Smooth muscle cell of the brain vasculature (primary cell): ENCODE data around the gene FNDC3B.

Experiments used
- DNase-seq: peaks from one replicate; pipeline ENCODE4 v3.0.0-alpha.2; 2012; ENCODE audit warnings: low read depth, low spot score

The FNDC3B gene

DNA sequence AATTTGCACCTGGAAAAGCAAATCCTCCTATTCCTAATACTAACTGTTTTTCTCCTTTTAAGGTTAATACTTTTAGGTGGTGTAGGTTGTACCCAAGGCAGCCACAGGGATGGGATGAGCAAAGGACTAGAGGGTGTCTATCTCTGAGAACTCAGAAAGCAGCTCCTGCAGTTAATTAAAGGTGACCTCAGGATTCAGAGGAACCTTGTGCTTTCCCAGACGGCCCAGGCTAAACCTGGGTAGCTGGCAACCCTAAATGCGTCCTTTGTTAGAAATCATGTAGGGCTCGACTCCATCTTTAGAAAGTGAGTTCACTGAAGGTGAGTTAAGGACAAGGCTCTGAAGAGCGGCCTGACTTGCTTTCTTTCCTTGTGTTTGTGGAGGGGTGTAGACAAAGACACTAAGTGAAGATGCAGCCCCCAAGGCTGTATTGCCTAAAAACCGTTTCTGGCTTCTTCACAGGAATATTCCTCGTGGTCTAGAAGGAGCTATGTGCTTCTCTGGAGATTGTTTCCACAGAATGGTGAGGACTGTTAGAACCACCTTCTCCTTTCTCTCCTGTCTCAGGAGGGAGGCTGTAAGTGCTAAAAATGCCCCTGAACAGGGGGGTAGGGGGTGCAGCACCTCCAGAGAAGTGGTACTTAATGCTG is 14.9 kb downstream of the FNDC3B start:
- no peak for DNase-seq

DNA sequence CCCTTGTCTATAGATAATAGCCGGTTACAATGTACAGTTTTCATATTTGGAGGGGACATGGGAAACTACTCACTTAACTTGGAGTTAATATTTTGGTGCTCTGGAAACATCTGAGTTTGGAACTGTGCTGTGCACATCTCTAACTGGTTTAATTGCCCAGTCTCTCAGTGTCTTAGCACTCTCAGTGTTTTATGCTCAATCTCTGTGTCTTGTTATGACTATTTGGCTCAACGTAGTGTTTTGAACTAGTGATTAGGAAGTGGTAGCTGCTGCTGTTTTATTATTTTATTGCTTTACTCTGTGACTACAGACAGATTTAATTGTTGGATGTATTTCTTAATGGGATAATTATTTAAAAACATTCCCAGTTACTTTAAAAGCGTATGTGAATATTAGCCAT is 17.0 kb downstream of the FNDC3B start:
- no peak for DNase-seq

DNA sequence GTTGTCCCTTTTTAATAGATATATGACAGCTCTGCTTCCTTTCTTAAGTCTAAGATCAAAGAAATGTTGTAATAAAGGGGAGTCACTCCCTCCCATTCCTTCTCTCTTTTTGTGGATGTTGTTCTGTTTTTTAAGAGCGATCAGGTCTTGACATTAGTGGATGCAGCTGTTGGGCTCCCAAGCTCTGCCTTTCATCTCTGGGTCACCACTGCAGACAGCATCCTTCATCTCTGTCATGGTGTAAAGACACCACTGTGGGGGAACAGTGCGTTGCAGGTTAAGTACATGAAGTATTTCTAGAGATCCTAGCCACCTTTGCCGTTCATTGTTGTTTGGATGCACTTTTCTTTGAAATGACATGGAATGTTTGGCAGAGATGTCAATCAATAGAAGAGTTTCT is 17.7 kb downstream of the FNDC3B start:
- DNase-seq = no peak

DNA sequence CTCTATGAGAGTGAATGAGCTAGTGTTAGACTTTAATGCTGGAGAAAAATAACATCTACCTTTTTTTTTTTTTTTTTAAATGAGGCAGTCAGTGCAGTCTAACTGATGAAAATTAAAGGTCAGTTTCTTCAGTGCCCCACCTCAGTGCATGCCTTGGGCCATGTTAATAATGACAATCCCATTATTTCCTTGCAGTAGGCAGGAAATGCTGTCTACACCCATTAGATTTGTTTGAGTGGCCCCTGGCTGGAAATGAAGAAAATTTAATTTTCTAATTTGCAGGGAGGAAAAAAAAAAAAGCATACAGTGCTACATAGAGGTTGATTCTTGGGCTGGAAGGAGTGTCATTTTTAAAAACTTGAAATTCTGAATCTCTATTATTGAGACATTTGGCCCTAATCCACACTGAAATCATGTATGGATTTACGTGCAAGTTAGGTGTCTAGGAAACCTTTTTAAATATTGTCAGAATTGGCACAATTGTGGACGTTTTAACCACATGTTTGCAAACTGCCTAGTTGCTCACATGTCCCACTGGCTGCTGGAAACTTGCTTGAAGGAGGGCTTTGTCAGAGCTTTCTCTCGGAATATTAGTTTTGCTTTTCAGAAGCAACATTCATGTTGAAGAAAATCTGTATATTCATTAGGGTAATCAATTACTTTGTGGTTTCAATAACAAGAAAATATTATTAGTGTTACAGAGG is 18.4 kb downstream of the FNDC3B start:
- DNase-seq = no peak

DNA sequence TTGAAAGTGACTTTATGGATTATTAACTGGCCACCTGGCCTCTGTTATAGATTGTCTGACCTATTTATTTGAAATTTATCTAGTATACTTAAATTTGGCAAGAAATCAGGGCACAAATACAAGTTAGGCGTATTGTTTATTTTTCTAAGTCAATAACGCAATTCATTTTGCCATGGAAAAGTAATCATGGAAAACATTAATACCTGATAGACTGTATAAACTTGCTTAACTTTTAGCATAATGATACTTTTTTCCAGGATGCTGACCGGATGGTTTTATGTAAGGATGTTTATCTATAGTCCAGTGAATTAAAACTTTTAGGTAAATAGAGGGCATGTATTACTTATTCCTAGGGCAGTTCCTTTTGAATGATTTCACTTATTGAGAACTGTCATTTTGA is 20.2 kb downstream of the FNDC3B start:
- no peak for DNase-seq

DNA sequence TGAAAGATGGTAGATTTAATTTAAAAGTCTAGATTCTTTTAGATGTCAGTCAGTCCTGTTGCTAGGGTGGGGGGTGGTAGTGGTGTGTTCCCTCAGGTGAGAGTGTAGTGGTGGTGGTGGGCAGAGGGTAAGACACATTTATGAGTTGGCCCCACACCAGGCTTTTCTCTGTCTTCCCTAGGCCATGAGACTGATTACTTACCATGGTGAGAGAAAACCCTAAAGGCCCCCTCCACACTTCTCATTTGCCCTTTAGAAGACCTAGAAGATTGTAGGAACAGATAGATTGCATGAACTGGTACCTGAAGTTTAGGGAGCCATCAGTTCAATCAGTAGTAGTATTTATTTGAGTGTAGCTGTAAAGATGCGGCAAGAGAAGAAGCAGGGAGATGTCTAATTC is 20.9 kb downstream of the FNDC3B start:
- no peak for DNase-seq

DNA sequence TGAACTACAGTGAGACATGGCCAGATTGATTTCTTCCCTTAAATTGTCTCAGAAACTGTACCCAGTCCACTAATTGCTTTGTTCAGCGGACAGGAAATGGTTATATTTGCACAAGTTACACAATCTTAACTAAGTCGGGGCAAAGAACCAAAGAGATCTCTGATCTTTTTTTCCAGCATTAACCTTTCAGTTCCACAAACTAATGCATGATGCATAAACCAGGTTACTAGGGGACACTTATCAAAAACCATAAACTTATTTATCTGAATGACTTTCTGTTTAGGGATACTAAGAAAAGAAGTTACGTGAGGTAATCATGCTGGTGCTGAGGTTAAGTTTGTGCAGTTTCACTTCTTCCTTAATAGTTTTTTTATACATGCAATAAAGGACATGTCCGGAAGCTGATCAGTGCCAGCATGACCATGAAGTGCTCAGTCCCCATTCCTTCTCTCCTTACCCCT is 22.4 kb downstream of the FNDC3B start:
- no peak for DNase-seq

DNA sequence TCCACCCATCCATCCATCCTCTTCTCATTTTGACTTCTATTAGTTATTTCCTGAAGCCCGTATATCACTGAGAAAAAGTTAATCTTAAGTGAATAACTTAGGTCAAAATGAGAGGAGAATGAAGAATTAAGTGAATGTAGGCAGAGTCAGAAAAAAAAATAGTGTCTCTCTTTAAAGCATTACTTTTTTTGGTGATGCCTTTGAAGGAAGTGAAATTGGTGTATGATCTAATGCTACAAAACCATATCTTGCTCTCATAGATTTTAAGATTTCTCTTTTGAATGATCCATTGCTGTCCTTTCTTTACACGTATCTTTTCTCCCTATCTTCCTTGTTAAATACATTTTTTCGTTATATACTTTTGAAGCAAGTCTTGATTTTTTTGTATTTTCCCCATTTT is 23.4 kb downstream of the FNDC3B start:
- DNase-seq = no peak

DNA sequence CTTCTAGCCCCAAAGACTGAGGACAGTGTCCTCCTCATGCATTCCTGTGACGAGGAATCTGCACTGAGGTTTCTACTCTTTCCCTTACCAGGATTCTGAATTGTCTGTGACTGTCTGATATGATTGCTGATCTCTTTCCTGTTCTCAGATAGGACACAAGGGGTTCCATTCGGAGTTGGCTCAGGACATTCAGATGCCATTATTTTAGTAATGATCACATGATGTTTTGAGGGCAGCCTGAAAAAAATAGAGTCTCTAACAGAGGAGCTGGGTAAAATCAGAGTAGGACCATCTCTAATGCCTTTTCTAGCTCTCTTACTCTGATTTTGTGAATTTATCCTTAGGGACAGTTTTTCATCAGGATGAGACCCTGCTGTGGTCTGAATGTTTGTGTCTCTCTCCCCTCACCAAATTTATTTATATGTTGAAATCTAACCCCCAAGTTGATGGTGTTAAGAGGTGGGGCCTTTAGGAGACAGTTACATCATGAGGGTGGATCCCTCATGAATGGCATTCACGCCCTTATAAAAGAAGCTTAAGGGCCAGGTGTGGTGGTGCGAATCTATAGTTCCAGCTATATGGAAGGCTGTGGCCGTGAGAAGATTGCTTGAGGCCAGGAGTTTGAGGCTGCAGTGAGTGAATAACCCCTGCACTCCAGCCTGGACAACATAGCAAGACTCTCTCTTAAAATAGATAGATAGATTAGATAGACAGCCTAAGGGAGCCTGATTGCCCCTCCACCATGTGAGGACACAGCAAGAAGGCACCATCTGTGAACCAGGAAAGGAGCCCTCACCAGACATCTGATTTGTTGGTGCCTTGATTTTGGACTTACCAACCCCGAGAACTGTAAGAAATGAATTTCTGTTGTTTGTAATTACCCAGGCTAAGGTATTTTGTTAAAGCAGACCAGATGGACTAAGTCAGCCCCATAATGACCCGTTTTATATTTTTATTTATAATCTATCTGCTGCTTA is 24.4 kb downstream of the FNDC3B start:
- no peak for DNase-seq

DNA sequence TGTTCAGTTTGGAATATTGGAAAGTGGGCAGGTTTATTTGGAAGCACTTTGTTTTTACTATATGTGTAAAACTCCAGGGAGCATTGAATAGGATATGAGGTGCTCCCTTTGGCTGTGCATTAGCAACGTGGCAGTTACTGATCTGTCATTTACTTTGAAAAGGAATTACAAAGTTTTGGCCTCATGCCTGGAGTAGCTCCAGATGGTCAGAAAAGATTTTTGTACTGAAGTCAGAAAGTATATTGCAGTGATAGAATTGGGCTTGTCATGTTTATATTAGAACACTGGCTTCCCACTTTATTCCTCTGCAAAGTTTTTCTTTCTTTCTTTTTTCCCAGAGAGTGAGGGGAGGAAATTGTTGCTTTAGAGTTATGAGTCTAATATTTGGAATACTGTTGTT is 26.1 kb downstream of the FNDC3B start:
- DNase-seq = peak; percentile 52

DNA sequence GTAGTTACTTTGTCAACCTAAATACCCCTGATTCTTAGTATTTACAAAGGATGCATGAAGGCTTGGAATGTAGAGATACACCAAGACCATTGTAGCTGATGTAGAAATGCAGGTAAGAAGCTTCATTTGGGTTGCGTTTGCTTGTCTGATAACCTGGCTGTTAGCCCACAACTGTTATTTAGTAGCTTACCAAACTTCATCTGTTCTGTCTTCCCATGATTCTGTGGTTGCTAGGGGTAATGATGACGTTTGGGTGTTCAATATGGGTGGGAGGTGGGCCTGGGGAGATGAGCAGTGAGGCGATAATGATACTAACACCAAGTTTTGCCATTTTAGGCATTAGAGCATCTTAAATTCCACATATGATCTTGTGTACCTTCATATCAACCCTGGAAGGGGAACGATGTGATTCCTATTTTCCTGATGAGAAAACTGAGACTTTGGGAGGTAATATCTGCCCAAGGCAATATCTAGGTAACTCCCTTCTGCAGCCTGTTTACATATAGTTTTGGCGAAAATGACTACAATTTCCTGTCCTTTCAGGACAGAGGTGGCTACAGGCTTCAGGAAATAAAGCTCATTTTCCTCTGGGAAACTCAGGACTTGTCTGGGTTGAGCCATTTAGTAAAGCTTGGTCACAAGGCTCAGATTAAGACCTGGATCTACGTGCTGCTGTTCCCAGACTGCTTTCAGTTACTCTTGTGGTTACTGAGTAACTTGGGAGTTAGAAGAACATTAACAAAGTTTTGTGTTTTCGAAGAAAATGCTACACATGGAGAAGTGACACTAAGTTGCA is 26.8 kb downstream of the FNDC3B start:
- no peak for DNase-seq

DNA sequence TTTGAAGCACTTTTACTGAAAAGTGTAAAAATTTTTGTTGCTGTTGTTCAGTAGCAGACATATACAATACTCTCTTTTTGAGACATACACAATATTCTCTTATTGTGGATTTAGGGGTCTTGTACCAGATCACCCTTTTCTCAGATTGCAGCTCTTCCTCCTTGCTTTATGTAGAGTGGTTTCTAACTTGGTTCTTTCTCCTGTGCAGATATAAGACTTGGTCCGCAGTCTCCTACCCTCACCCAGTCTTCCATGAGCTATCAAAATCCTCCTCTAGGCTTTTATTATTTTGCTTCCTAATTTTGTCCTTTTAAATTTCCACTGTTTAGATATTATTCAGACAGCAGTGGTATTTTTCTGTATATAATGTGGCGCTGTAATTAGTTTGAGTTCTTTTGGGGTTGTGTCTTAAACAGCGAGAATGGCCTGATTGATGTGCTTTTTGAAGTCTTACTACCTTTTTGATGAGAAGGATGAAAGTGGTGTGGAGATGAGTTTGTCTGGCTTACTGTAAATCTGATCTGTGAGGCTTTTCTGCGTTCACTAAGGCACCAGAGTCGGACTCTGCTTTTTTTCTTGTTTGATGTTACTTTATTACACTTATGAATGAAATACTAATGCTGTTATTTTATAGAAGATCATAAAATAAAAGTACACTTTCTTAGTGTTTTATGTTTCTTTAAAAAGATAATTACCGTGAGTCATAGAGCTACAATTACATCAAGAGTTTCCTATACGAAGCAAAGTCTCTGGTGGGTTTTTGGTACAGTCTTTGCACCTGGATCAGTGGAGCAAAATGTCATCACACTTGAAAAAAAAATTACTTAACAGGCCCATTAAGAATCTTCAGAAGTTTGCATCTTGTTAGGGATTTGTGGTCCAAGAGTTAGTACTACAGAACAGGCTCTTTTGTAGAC is 27.8 kb downstream of the FNDC3B start:
- DNase-seq = no peak

DNA sequence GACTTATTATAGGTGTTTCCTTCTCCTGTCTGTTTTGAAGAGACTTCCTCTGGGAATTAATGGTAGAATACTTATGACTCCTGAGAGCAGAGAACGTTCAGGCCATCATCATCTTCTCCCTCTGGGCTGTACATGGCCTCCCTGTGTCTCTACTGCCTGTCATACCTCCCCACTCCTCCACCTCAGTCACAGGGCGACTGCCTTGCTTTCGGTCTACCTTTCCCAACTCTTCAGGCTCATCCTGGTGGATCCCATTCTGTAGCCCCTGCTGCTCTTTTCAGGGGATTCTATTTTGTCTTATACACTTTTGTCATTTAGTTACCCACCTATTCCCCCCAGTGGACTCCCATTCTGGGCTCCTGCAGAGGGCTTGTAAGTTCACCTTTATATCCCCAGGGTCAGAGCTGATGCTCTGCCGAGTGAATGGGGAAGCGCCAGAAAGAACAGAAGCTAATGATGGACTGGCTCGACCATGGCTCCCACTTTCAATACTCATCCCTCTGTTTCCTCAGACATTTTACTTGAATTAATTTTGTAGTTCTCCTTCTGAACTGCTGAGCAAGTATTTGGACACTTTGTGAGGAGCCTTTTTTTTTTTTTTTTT is 28.6 kb downstream of the FNDC3B start:
- no peak for DNase-seq

DNA sequence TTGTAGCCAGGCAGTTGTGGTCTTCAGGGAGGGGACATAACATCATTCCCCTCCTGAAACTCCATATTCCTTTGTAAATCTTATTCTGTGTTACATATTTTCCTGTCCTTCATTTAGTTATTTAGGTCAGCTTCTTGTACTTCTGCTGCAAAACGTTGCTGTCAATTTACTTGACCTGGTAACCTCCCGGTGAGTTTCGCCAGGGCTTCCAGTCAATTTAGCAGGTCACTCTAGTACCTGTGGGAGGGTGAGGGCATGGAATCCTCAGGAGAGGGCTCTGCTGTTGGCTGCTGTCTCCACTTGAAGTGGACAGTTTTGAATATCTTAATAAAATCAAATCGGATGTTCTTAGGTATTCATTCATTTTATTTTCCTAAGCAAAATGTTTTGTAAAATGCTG is 29.6 kb downstream of the FNDC3B start:
- DNase-seq = no peak

DNA sequence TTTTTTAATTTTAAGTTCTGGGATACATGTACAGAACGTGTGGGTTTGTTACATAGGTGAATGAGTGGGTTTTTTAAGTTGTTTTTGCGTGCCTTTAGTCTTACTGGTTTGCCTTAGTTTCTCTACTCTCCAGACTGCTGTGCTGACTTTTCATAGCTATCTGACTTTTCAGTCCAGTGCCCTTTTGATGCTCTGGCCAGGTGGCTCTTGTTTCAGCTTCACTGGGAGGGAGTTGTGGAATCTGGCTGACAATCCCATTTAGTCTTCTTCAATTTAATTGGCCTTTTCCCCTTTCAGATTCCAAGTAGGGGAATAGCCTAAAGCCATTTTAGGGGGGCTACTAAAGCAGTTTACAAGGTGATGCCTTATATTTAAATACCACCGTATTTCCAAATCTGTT is 30.1 kb downstream of the FNDC3B start:
- DNase-seq = no peak

DNA sequence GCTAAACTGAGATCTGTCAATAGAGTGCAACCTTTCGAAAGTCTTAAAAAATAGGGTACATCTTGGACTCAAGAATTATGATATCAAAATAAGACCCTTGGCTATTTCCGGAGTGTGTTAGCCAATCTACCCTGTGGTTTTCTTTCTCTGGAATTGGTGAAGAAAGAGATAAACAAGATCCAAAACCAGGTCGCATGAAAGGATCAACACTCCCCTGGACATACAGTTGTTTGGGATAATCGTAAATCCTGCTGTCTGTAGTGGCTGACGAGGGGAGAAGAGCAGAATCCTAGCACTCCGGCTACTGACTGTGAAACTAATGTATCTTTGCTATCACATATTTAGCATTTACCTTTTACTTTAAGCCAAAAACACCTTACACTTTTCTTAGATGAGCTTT is 30.9 kb downstream of the FNDC3B start:
- DNase-seq = no peak

DNA sequence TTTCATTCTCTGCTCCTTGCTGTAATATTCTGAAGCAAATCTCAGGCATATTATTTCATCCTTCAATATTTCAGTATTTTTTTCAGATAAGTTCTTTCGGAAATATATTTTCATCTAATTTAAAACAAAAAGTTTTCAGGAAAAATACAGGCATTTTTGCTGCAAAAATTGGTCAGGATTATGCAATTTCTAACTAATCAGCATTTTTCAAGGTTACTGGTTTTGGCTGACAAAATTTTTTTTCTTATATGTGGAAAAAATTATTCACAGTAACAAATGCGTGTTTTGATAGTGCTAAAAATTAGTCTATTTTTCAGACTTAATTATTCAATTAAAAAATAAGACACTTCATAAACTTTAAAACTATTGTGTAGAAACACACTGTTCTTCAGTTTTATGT is 31.4 kb downstream of the FNDC3B start:
- no peak for DNase-seq

DNA sequence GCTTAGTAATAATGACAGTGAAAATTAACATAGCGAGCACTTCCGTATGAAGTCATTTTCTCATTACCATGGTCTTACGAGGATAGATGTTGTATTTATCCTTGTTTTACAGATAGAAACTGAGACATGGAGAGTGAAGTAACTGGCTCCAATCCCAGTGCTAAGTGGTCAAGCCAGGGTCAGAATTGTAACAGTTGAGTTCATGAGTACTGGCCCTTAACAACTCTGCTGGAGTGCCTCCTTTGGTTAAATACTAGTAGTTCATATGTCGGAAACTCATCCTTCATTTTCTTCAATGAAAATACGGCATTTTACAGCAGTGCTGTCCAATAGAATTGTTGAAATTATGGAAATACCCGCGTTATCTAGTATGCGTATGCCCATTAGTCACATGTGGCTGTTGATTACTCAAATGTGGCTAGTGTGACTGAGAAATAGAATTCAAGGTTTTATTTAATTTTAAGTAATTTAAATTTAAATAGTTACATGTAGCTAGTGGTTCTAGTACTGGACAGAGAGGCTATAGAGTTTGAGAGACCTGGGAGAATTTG is 32.5 kb downstream of the FNDC3B start:
- DNase-seq = no peak

DNA sequence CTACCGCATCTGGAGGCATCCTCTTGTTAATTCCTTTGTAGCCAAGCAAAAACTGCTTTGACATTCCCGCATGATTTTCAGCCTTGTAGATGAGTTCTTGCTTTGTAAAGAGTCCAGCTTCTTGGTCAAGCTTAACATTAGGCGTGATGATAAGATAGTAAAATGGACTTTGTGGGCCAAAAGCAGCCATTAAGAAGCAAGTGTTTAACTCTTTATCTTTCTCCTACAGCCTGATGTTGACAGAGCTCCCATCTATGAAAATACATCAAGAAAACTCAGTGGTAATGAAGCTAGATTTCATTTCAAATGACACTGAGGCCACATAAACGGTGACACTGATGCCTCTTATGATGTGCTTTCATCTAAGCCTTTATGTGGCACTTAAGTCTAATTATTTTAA is 33.2 kb downstream of the FNDC3B start:
- no peak for DNase-seq
